ENCODE measurements around the gene GPHN.
"Not testable (repeated sequence)": the region's sequence is repeated elsewhere in the genome, so short reads cannot be mapped to it uniquely, and the experiment has no call there.

The GPHN gene

DNA sequence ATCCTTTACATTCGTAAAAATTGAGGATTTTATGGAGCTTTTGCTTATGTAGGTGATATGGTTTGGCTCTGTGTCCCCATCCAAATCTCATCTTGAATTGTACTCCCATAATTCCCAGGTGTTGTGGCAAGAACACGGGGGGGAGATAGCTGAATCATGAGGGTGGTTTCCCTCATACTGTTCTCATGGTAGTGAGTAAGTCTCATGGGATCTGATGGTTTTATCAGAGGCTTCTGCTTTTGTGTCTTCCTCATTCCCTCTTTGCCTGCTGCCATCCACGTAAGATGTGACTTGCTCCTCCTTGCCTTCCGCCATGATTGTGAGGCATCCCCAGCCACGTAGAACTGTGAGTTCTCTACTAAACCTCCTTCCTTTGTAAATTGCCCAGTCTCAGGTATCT is 5.1 kb upstream of the GPHN start:
- DNase-seq (ENCODE audit: low read depth) = not testable (repeated sequence)

GRCh38 chr14:66503532-66503931 is 4.4 kb upstream of the GPHN start:
- no peak for DNase-seq (ENCODE audit: low read depth)

DNA sequence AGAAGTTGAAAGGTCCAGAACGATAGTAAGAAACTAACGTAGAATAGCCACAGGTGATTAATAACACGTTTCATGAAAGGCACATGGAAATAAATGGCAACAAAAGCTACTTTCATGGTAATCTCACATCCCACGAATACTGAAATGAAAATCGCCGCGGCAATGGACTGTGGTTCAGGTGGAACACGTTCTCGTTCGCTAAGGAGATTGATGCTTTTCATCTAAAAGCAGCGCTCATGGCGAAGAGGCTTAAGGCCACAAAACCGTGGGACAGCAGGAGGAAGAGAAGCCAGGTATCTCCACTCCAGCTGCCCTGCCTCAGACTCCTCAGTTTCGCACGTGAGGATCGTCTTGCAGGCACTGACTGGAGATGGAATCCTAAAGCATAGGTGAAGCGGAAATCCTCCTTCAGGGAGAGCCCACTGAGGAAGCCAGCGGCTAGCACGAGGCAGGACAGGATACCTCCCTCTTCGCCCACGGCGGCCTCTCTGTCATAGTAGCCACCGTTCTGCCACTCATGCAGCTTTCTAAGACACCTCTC is 696 bp upstream of the GPHN start:
- DNase-seq (ENCODE audit: low read depth) = no peak

- DNase-seq (ENCODE audit: low read depth) = no peak
These were observed 549 bp downstream of the GPHN start for GRCh38 chr14:66508547-66508845.

GRCh38 chr14:66508846-66509621 is 1.1 kb downstream of the GPHN start:
- DNase-seq (ENCODE audit: low read depth) = no peak

GRCh38 chr14:66509874-66510273 is 1.9 kb downstream of the GPHN start:
- no peak for DNase-seq (ENCODE audit: low read depth)

DNA sequence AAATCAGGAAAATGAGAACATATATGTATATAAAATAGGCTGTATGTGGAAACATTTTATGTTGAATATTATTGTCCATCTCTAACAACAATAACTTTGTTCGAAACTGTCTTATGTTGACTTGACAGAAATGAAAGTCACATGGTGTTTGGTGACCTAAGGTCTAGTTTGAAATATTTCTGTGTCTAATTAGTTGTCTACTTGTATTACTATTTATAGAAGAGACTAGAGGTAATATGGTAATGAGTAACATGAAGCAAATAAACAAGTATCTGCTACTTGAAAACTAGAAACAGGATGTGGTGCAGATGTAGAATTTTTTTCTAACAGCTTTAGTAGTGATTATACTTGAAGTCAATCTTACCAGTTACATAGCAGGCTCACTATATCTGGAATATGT is 3.9 kb downstream of the GPHN start:
- DNase-seq (ENCODE audit: low read depth) = no peak

DNA sequence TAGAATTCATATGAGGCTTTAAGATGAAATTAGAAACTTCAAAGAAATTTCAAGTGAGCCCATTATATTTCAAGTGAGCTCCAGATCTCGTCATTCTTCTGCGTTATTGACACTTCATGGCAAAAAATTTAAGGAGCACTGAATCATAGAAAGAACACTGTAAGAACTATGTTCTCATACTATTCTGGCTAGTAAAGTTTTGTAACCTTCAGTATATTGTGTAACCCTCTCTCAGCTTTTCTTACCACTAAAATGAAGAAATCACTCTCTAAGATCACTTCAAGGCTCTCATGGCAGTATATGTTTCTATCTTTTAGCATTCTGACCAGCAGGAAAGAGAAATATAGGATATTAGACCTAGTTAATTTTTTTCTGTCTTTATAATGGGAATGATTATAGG is 6.3 kb downstream of the GPHN start:
- no peak for DNase-seq (ENCODE audit: low read depth)

DNA sequence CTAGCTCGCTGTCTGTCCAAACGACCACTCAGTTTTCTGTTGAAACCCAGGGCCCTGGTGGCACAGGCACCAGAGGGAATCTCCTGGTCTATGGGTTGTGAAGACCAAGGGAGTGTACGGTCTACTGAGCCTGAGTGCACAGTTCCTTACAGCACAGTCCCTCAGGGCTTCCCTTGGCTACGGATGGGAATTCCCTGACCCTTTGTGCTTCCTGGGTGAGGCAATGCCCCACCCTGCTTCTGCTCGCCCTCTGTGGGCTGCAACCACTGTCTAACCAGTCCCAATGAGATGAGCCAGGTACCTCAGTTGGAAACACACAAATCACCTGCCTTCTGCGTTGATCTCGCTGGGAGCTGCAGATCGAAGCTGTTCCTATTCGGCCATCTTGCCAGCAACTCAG is 22.6 kb downstream of the GPHN start:
- DNase-seq (ENCODE audit: low read depth) = no peak

DNA sequence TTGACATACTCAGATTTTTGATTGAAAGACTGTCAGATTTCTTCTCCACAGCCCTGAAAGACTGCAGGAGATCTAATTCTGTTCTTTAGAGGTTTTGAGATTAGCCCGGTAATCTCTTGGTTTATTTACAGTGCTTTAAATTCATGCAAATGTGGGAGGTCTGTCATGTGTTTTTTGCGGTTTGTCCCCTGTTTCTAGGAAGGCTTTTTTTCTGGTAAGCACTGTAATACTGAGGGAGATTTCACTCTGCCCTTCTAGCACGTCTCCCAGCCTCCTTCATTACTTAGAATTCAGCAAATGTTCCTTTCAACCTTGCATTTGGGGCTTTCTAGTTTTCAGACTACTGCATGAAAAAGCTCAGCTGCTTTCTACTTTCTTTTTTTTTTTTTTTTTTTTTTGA is 31.1 kb downstream of the GPHN start:
- no peak for DNase-seq (ENCODE audit: low read depth)

GRCh38 chr14:66540038-66540437 is 32.1 kb downstream of the GPHN start:
- DNase-seq (ENCODE audit: low read depth) = no peak

DNA sequence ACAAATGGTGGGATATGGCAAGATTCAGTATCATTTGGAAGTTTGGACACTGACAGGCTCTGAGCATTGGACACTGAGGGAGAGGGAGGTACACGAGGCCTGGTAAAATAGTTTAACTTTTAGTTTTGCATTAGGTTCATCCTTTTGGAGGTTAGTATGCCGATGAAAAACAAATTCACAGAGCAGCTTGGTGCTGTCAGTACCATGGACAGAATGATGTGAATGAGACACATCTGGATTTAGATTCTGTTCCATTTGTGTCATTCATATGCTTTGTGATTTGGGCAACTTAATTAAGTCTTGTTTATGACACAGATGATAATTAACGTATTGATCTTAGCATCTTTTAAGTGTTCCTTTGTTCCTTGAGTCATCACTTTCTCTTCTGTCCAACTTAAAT is 33.7 kb downstream of the GPHN start:
- no peak for DNase-seq (ENCODE audit: low read depth)

GRCh38 chr14:66543996-66544395 is 36.0 kb downstream of the GPHN start:
- DNase-seq (ENCODE audit: low read depth) = no peak

DNA sequence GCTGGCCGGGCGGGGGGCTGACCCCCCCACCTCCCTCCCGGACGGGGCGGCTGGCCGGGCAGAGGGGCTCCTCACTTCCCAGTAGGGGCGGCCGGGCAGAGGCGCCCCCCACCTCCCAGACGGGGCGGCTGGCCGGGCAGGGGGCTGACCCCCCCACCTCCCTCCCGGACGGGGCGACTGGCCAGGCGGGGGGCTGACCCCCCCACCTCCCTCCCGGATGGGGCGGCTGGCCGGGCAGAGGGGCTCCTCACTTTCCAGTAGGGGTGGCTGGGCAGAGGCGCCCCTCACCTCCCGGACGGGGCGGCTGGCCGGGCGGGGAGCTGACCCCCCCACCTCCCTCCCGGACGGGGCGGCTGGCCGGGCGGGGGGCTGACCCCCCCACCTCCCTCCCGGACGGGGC is 37.2 kb downstream of the GPHN start:
- DNase-seq (ENCODE audit: low read depth) = not testable (repeated sequence)

- DNase-seq (ENCODE audit: low read depth) = not testable (repeated sequence)
These were observed 37.8 kb downstream of the GPHN start for GRCh38 chr14:66545751-66546150.

DNA sequence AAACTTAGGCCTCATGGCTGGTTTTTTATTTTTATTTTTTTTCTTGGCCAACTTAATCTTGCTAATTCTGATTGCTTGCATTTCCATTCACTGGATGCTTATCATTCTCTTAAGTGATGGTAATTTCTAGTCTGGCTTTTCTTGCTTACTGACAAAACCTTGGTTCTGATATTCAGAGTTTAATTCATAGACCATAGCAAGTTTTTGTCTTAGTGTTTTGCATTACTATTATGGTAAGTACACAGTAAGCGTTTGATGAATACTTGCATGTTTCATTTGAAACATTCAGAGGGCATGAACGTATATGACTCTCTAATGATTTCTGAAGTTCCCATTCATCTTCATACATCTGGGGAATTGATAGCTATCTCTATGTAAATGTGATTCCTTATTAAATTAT is 55.8 kb downstream of the GPHN start:
- no peak for DNase-seq (ENCODE audit: low read depth)

DNA sequence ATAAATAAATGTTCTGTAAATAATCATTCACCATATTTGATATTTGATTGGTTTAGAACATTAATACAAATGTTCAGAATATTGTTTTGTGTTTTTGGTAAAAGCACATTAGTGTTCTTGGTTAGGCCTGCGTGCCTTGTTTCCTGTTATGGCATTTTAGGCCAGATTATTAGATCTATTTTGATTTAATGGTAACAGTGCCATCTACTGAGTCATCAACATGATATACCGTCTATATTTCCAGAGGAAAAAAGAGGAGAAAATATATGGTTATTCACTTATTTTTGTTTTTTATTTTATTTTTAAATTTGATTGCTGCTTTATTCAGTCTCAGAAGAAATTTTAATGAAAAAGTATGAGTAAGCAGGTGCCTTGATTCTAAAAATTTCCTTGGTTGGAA is 60.3 kb downstream of the GPHN start:
- DNase-seq (ENCODE audit: low read depth) = no peak

GRCh38 chr14:66572826-66573225 is 64.9 kb downstream of the GPHN start:
- DNase-seq (ENCODE audit: low read depth) = no peak

DNA sequence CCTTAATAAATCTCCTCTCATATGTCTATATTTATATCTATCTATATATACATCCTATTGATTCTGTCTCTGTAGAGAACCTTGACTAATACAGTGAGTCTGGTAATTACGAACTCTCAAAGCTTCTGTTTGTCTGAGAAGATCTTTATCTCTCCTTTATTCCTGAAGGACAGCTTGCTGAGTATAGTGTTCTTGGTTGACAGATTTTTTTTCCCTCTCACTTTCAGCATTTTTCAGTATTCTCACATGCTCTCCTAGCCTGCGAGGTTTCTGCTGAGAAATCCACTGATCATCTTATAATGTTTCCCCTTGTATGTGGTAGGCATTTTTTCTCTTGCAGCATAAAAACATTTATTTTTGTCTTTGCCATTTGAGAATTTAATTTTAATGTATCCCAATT is 67.1 kb downstream of the GPHN start:
- no peak for DNase-seq (ENCODE audit: low read depth)

GRCh38 chr14:66575939-66576338 is 68.0 kb downstream of the GPHN start:
- no peak for DNase-seq (ENCODE audit: low read depth)

- DNase-seq (ENCODE audit: low read depth) = not testable (repeated sequence)
These were observed 79.8 kb downstream of the GPHN start for GRCh38 chr14:66587753-66588152.

GRCh38 chr14:66595394-66595793 is 87.4 kb downstream of the GPHN start:
- DNase-seq (ENCODE audit: low read depth) = no peak

DNA sequence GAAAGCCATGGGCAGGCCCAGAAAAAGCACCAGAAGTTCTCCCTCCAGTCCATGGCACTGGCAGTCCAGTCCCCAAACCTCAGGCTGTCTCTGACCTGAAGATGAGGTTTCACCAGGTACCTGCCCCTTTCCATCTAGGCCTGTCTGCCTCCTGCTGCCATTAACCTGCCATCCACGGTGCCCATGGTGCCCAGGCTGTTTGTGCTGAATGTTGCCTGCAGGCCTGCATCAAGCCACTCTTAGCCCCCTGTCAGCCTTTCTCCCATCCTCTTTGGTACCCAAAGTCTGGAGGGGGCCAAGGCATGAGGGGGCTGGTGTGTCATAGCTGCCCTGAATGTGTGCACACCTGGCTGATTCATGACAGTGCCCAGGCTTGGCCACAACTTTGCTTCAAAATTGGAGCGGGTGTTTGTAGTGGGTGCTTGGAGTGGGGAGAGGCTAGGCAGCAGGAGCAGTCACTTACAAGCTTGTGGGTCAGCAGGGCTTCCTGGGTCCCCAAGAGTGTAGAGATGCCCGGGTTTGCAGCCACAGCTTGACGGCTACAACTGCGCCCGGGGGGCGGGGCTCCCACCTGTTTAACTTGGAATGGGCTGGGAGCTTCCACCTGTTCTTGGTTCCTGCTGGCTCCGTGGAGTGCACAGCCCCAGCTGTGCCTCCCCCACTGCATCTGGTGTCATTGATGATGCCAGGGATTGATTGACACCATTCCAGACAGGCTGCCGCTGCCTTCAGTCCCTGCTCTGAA is 88.5 kb downstream of the GPHN start:
- DNase-seq (ENCODE audit: low read depth) = no peak

GRCh38 chr14:66600416-66600815 is 92.5 kb downstream of the GPHN start:
- no peak for DNase-seq (ENCODE audit: low read depth)

All from stimulated activated CD8-positive, alpha-beta memory T cell treated with anti-CD3 and anti-CD28 coated beads, Interleukin-15, amount 100 ng/mL, for 1 hour (primary cell).